SK-N-MC (cell line): ENCODE measurements around the gene PTCSC3.

Experiments
- DNase-seq: peaks from one replicate; pipeline ENCODE4 v3.0.0-alpha.2; 2011; ENCODE audit warnings: low read depth, low spot score
- H3K27ac ChIP-seq: fragments of 200-600 bp; sonication (generic); 2 replicates; pipeline ENCODE4 v1.5.1; 2016; ENCODE audit warnings: mixed run types
- H3K36me3 ChIP-seq: fragments of 200-600 bp; sonication (generic); 2 replicates; pipeline ENCODE4 v1.6.1; 2017; ENCODE audit warnings: antibody characterized with exemption, low read length, mixed read lengths; ENCODE audit not compliant: insufficient read depth
- H3K4me3 ChIP-seq: fragments of 200-600 bp; sonication (generic); 2 replicates; pipeline ENCODE4 v1.5.1; 2016
- H3K9ac ChIP-seq: fragments of 200-600 bp; sonication (generic); 2 replicates; pipeline ENCODE4 v1.8.0; 2017; ENCODE audit warnings: mixed run types, mixed read lengths; ENCODE audit not compliant: insufficient read length
- H3K9me3 ChIP-seq: fragments of 200-600 bp; sonication (generic); 2 replicates; pipeline ENCODE4 v1.6.1; 2017; ENCODE audit warnings: low read depth, mild to moderate bottlenecking, antibody characterized with exemption, low read length, moderate library complexity, mixed read lengths
- EZH2 ChIP-seq: fragments of 200-600 bp; sonication (generic); IDR thresholded peaks from one replicate; pipeline ENCODE4 v1.6.1; 2017; ENCODE audit warnings: antibody characterized with exemption
- FOXP2 ChIP-seq: optimal IDR thresholded peaks from 2 replicates; pipeline ENCODE3; 2011; ENCODE audit warnings: mild to moderate bottlenecking, moderate library complexity; ENCODE audit not compliant: insufficient read depth; ENCODE audit errors: extremely low read length, control extremely low read depth
- POLR2AphosphoS5 ChIP-seq: IDR thresholded peaks from 2 replicates; pipeline ENCODE4 v1.6.1; 2012; ENCODE audit warnings: mild to moderate bottlenecking, low read depth, low read length, borderline replicate concordance

The PTCSC3 gene

DNA sequence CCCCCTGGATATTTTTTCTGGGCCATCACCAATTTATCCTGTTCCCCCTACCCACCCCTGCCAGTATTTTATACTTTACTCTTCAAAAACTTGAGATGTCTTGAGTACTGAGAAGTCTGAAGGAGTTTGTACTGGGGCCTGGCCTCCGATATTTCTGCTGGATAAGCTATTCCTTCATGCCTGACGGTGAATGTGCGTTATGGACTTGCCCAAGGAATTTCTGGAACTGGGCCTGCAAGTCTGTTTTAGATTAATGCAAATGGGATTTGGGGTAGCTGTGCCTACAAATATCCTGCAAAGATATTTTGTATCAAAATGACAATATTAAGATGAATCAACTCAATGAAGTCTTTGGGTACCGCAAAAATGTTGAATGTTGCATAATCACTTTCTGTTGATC lies at the start of gene PTCSC3:
PTCSC3 (minus strand) TSS at position 199 of the 400 bp plus-strand sequence.
- Histone ChIP-seq H3K9me3 (no peaks in the 10 kb centered on the region), H3K27ac (peak within 1 kb of the TSS; percentile 96), H3K4me3 (peak within 1 kb of the TSS; percentile 68), H3K36me3 (peaks cover 8% of the 10 kb centered on the region; the same call in 1 of the 2 replicates), H3K9ac (peak within 1 kb of the TSS; percentile 73)
- peak; percentile 81 for DNase-seq
- TF ChIP-seq EZH2 (no peak), FOXP2 (no peak), POLR2AphosphoS5 (no peak; the same call in 1 of the 2 replicates)

DNA sequence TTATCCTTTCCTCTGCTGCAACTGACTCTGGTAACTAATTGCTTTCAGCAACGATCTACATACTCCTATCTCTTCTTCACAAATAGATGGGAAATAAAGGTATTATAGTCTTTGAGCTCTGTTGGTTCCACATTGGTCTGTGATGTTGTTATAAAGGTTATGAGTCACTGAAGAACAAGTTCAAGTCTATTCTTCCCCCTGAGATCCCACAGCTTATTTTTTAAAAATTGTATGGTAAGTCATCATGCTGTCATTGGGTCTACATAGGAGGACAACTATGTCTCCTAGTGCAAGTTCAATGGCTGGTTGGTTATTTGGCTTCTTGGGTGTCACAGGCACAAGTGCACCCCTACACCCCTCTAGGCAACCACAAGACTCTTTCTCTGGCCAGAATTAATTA lies 49.6 kb upstream of the PTCSC3 start:
- Histone ChIP-seq H3K36me3 (no peaks in the 10 kb centered on the region), H3K9me3 (no peaks in the 10 kb centered on the region), H3K27ac (no peak overlapping the region), H3K4me3 (no peak overlapping the region), H3K9ac (no peak overlapping the region)
- DNase-seq = no peak
- TF ChIP-seq EZH2 (no peak), FOXP2 (no peak), POLR2AphosphoS5 (no peak)

DNA sequence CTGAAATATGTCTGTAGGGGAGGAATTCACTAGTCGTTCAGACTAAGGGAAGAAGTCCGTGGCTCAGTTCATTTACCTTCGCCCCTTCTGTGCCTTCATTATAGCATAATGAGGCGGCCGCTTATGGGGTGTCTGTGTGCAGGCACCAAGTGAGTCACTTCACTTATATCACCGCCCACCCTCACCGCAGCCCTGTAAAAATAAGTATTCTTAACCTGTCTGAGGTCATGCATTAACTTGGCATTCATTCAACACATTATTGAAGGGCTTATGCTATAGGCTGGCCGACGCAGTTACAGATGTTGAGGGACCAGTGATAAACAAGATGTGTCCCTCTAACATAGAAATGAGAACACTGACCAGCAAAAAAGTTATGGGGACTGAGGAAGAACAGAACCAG lies 47.7 kb upstream of the PTCSC3 start:
- Histone ChIP-seq H3K36me3 (no peaks in the 10 kb centered on the region), H3K9ac (no peak overlapping the region), H3K9me3 (no peaks in the 10 kb centered on the region), H3K4me3 (no peak overlapping the region), H3K27ac (no peak overlapping the region)
- TF ChIP-seq POLR2AphosphoS5 (no peak), FOXP2 (no peak), EZH2 (no peak)
- no peak for DNase-seq

DNA sequence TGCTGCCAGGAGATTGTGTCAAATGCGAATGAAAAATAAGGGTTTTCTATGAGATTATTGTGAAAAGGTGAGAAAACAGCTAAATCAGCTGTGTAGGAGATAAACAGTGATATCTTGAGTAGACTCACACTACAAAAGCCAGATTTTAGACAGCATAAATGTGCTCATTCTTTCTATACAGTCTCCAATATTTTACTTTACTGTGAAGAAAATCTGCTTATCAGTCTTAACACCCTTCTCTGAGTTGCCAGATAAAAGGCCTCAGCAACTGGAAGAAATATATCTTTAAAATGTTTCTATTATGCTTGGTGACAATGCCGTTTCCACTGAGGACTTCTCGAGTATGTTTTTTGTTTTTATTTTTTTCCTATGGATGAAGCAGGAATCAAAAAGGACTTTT lies 47.0 kb upstream of the PTCSC3 start:
- TF ChIP-seq EZH2 = no peak
- TF ChIP-seq POLR2AphosphoS5 = no peak
- TF ChIP-seq FOXP2 = no peak
- no peaks in the 10 kb centered on the region for H3K36me3 ChIP-seq
- no peak overlapping the region for H3K27ac ChIP-seq

DNA sequence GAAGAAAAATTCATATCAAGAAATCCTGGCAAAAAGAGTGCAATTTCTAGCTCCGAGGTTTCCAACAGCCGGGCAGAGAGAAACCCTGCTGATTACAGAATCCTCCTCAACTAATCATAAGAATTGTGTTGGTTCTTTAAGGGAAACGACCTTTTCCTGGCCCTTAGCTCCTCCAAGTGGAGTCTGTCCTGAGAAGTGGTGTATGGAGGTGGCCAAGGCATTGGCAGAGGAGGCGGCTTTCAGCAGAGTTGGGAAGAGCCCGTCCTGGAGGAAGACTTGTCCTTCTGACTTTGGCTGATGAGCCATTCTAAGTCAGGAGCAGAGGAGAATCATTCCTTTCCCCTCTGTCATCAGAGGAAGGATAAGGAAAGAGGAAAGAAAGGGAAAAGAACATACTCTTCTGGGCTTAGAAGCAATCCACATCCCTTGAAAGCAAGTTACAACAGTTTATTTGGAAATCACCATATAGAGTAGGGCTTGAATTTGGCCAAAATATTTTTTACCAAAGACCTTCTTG lies 46.5 kb upstream of the PTCSC3 start:
- H3K9ac ChIP-seq = no peak overlapping the region
- H3K27ac ChIP-seq = no peak overlapping the region
- TF ChIP-seq EZH2 (no peak), FOXP2 (no peak), POLR2AphosphoS5 (no peak)
- no peaks in the 10 kb centered on the region for H3K9me3 ChIP-seq
- no peak for DNase-seq
- H3K4me3 ChIP-seq = no peak overlapping the region
- no peaks in the 10 kb centered on the region for H3K36me3 ChIP-seq

More for the DNA sequence above, 47.0 kb upstream of the PTCSC3 start:
- Histone ChIP-seq H3K4me3 (no peak overlapping the region), H3K9ac (no peak overlapping the region), H3K9me3 (no peaks in the 10 kb centered on the region)
- DNase-seq = no peak

DNA sequence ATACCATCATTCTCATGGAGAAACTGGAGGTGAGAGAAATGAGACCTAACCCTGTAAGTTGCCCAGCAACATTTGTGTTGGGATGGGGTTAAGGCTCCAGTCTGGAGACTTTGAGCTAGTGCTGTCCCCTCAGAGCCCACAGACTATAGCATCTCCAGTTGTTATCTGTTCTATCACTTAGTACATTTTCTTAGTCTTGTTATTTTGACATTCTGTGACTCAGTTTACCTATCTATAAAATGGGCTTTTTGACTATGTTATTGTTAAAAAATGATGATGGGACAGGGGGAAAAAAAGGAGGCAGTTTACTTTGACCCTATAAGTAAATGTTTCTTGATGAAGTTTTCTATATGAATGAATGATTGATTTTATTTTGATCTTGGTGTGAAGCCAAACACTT lies 45.8 kb upstream of the PTCSC3 start:
- no peaks in the 10 kb centered on the region for H3K9me3 ChIP-seq
- no peak overlapping the region for H3K27ac ChIP-seq
- no peaks in the 10 kb centered on the region for H3K36me3 ChIP-seq
- H3K9ac ChIP-seq = no peak overlapping the region
- TF ChIP-seq FOXP2 (no peak), EZH2 (no peak), POLR2AphosphoS5 (no peak)
- DNase-seq = no peak
- no peak overlapping the region for H3K4me3 ChIP-seq

DNA sequence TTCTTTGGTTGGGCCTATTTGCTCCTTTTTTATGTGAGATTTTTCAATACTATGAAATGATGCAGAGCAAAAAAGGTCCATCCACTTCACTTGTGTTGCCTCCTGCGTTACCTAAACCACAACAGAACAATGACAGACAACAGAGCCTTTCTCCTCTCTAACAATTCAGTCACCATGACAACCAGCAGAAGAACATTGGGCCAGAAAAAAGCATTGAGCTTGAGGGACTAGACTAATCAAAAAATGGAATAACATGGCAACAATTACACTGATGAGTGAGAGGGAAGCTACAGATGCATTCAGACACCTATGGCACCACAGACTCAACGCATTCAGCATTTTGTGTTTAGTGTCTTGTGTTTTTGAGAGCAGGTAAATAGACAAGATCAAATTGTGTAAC lies 44.6 kb upstream of the PTCSC3 start:
- no peaks in the 10 kb centered on the region for H3K36me3 ChIP-seq
- H3K9ac ChIP-seq = no peak overlapping the region
- no peaks in the 10 kb centered on the region for H3K9me3 ChIP-seq
- TF ChIP-seq POLR2AphosphoS5 (no peak), EZH2 (no peak), FOXP2 (no peak)
- H3K27ac ChIP-seq = no peak overlapping the region
- no peak overlapping the region for H3K4me3 ChIP-seq
- no peak for DNase-seq

DNA sequence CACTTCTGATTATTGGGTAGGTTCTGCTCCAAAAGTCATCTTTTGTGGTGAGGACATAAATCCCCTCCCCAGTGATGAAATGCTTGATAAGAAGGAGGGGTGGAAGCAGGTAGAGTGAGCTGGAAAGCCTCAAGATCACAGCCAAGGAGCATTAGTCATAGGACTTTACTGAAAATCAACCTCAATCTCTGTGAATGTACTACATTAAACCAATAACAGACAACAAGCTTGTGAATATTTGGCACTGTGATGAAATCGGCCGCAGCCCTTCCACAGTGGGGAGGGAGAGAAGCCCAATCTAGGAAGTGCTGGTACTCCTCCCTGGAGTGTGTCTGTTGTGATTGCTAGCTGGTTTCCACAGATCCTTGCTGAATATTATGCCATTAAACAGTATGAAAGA lies 41.2 kb upstream of the PTCSC3 start:
- TF ChIP-seq POLR2AphosphoS5 (no peak), EZH2 (no peak), FOXP2 (no peak)
- H3K36me3 ChIP-seq = no peaks in the 10 kb centered on the region
- no peak overlapping the region for H3K9ac ChIP-seq
- H3K27ac ChIP-seq = no peak overlapping the region
- H3K9me3 ChIP-seq = no peaks in the 10 kb centered on the region
- DNase-seq = no peak
- no peak overlapping the region for H3K4me3 ChIP-seq

DNA sequence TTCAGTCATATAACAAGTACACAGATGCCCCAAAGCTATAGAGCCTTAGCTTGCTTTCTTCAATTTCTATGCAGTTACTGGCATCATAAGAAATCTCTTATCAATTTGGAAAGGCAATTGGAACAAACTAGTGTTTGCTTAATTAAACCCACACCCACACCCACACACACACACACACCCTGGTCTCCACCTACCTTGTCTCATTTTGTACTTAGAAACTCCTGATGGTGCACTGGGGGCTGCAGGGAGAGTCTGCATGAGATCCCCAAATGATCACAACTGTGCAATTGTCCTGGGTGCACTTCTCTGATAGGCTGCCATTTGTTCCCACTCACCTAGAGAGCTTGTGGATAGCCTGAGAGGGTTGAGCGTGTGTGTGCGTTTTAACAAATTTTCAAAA lies 40.5 kb upstream of the PTCSC3 start:
- Histone ChIP-seq H3K36me3 (no peaks in the 10 kb centered on the region), H3K4me3 (no peak overlapping the region), H3K9ac (no peak overlapping the region), H3K9me3 (no peaks in the 10 kb centered on the region), H3K27ac (no peak overlapping the region)
- DNase-seq = no peak
- TF ChIP-seq FOXP2 (no peak), POLR2AphosphoS5 (no peak), EZH2 (no peak)
